ENCODE data around the gene PER1. TPM values are rescaled to one million over a fixed set of nuclear protein-coding genes. Genes with fewer than 3 reads are reported as not detected.
A peak's percentile ranks its signal among the peaks of the same experiment; 100 is the strongest.

PER1 gene
- total RNA-seq, 1 donor from 2014 or later: 30.0 TPM

- peaks cover 29% of the 10 kb centered on the region for H3K36me3 Mint-ChIP-seq (ENCODE audit: low read depth, unreplicated experiment)
- H3K27me3 Mint-ChIP-seq (ENCODE audit: unreplicated experiment): peaks cover 18% of the 10 kb centered on the region
- no peak overlapping the region for H3K27ac Mint-ChIP-seq (ENCODE audit: unreplicated experiment)
These were observed 9.2 kb downstream of the PER1 start for GRCh38 chr17:8142887-8143580.

GRCh38 chr17:8142158-8142886, 9.9 kb downstream of the PER1 start:
- H3K4me1 Mint-ChIP-seq (ENCODE audit: unreplicated experiment): no peaks in the 10 kb centered on the region
- no peaks in the 10 kb centered on the region for H3K9me3 Mint-ChIP-seq (ENCODE audit: unreplicated experiment)
- peak overlapping the region; percentile 65 for H3K4me3 Mint-ChIP-seq (ENCODE audit: unreplicated experiment)
- H3K27me3 Mint-ChIP-seq (ENCODE audit: unreplicated experiment): peaks cover 15% of the 10 kb centered on the region
- no peak for DNase-seq (ENCODE audit: low spot score)
- TF ChIP-seq CTCF (IDR thresholded peaks at IDR 0.05; ENCODE audit: unreplicated experiment): no peak
- no peak overlapping the region for H3K27ac Mint-ChIP-seq (ENCODE audit: unreplicated experiment)
- peaks cover 29% of the 10 kb centered on the region for H3K36me3 Mint-ChIP-seq (ENCODE audit: low read depth, unreplicated experiment)

More at GRCh38 chr17:8142887-8143580, 9.2 kb downstream of the PER1 start:
- Mint-ChIP-seq H3K9me3 (ENCODE audit: unreplicated experiment) (no peaks in the 10 kb centered on the region), H3K4me1 (ENCODE audit: unreplicated experiment) (no peaks in the 10 kb centered on the region), H3K4me3 (ENCODE audit: unreplicated experiment) (no peak overlapping the region)
- no peak for TF ChIP-seq CTCF (IDR thresholded peaks at IDR 0.05; ENCODE audit: unreplicated experiment)
- no peak for DNase-seq (ENCODE audit: low spot score)

DNA sequence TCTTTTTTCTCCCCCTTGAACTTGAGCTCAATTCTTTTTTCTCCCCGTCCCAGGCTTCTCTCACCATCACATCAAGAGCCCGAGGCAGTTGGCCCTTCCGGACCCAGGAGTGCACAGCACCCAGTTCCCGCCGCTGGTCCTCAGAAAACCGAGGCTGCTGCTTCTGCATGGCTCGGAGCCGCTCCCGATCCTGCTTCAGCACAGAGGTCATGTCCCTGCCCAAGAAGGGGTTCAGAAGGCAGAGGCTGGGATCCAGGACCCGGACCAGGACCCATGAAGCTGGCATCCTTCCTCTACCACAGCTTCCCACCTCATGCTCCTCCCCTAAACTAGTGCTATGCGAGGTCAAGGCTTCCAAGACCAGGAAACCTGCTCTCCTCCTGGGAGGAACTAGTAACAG, 10.5 kb downstream of the PER1 start:
- TF ChIP-seq CTCF (IDR thresholded peaks at IDR 0.05; ENCODE audit: unreplicated experiment): no peak
- Mint-ChIP-seq H3K27me3 (ENCODE audit: unreplicated experiment) (peaks cover 15% of the 10 kb centered on the region), H3K36me3 (ENCODE audit: low read depth, unreplicated experiment) (peaks cover 25% of the 10 kb centered on the region), H3K9me3 (ENCODE audit: unreplicated experiment) (no peaks in the 10 kb centered on the region), H3K27ac (ENCODE audit: unreplicated experiment) (no peak overlapping the region), H3K4me3 (ENCODE audit: unreplicated experiment) (peak overlapping the region; percentile 65), H3K4me1 (ENCODE audit: unreplicated experiment) (no peaks in the 10 kb centered on the region)
- no peak for DNase-seq (ENCODE audit: low spot score)

- Mint-ChIP-seq H3K36me3 (ENCODE audit: low read depth, unreplicated experiment) (peaks cover 18% of the 10 kb centered on the region), H3K4me3 (ENCODE audit: unreplicated experiment) (peak overlapping the region; percentile 65), H3K27me3 (ENCODE audit: unreplicated experiment) (peaks cover 14% of the 10 kb centered on the region), H3K9me3 (ENCODE audit: unreplicated experiment) (no peaks in the 10 kb centered on the region), H3K4me1 (ENCODE audit: unreplicated experiment) (no peaks in the 10 kb centered on the region), H3K27ac (ENCODE audit: unreplicated experiment) (no peak overlapping the region)
- no peak for TF ChIP-seq CTCF (IDR thresholded peaks at IDR 0.05; ENCODE audit: unreplicated experiment)
- no peak for DNase-seq (ENCODE audit: low spot score)
These were observed 11.2 kb downstream of the PER1 start for GRCh38 chr17:8141045-8141444.
